HepG2 (cell line): ENCODE measurements around the gene ATP10A. TPM values are rescaled to one million over a fixed set of nuclear protein-coding genes. Genes with fewer than 3 reads are reported as not detected.

Source experiments
- ATAC-seq: fragments of 200-7000 bp; cut with Tn5 transposase; 3 replicates; pipeline ENCODE4 v1.9.1; 2020; ENCODE audit warnings: mild to moderate bottlenecking, moderate library complexity
- BruUV-seq: library from RNA; stranded (reverse); fragments of 400-500 nt; replicated peaks from 2 replicates; lab custom pipeline; 2021; lab: Mats Ljungman, UMichigan
- CTCF ChIA-PET: fragments of 300-600 bp; formaldehyde crosslinking; extraction: SDS; loops from one replicate; lab custom pipeline; 2021; ENCODE audit warnings: low total read pairs, inconsistent platforms, low intra/inter-chr PET ratio; lab: Yijun Ruan, JAX
- POLR2A ChIA-PET: fragments of 350-600 bp; sonication (Branson Sonifier 250); formaldehyde crosslinking; loops from one replicate; lab custom pipeline; 2020; ENCODE audit warnings: antibody characterized with exemption, inconsistent platforms; lab: Yijun Ruan, JAX
- DNase-seq: peaks from one replicate; pipeline ENCODE4 v3.0.0-alpha.2; 2015; ENCODE audit warnings: low spot score
- FAIRE-seq: peaks from 3 replicates; lab custom pipeline; 2011; peaks lifted over from hg19 to GRCh38; lab: Jason Lieb, UNC
- H2AFZ ChIP-seq: one replicate; pipeline ENCODE4 v1.6.1; 2011; ENCODE audit warnings: low read length, inconsistent platforms
- H3K27ac ChIP-seq: fragments of 300-600 bp; 3 replicates; pipeline ENCODE4 v1.8.0; 2011; ENCODE audit warnings: mixed run types, mild to moderate bottlenecking, mixed read lengths, low read length, inconsistent platforms; ENCODE audit not compliant: insufficient read depth; ENCODE audit errors: extremely low read length
- H3K27me3 ChIP-seq, 2 experiments: fragments of 200-600 bp in 1 of 2; 2 replicates in 1 of 2; 3 replicates in 1 of 2; pipeline versions ENCODE4 v1.6.0 to v1.8.0; 2011; ENCODE audit warnings: low read length in 2 of 2, mild to moderate bottlenecking in 2 of 2, moderate library complexity in 2 of 2, inconsistent platforms in 1 of 2; ENCODE audit not compliant: insufficient read depth in 2 of 2, control insufficient read depth in 1 of 2
- H3K36me3 ChIP-seq, 2 experiments: fragments of 200-600 bp in 1 of 2; replicated peaks in 1 of 2; 2 replicates in 1 of 2; 3 replicates in 1 of 2; pipeline versions ENCODE4 v1.5.1 to v1.8.0; 2011; ENCODE audit warnings: low read length in 2 of 2, inconsistent platforms in 1 of 2; ENCODE audit not compliant: insufficient read depth in 2 of 2, control insufficient read depth in 1 of 2
- H3K4me1 ChIP-seq: 2 replicates; pipeline ENCODE4 v1.5.1; 2012; ENCODE audit warnings: low read length, inconsistent platforms; ENCODE audit not compliant: insufficient read depth
- H3K4me2 ChIP-seq: 2 replicates; pipeline ENCODE4 v1.6.0; 2011; ENCODE audit warnings: low read depth, low read length, inconsistent platforms
- H3K4me3 ChIP-seq, 3 experiments: fragments of 200-600 bp in 1 of 3; sonication (generic), shearing (Covaris generic) in 1 of 3; replicated peaks in 1 of 3; 2 replicates each; pipeline ENCODE4 v1.5.1; 2011 to 2016; ENCODE audit warnings: low read length in 3 of 3, inconsistent platforms in 2 of 3, low read depth in 2 of 3, mild to moderate bottlenecking in 2 of 3, control low read depth in 1 of 3, mixed read lengths in 1 of 3; ENCODE audit not compliant: insufficient read depth in 1 of 3
- H3K79me2 ChIP-seq: one replicate; pipeline ENCODE4 v1.6.1; 2011; ENCODE audit warnings: low read length, inconsistent platforms; ENCODE audit not compliant: insufficient read depth
- H3K9ac ChIP-seq: 2 replicates; pipeline ENCODE4 v1.6.0; 2011; ENCODE audit warnings: mild to moderate bottlenecking, low read depth, low read length, inconsistent platforms; ENCODE audit not compliant: insufficient read depth
- H3K9me3 ChIP-seq: 2 replicates; pipeline ENCODE4 v1.5.1; 2012; ENCODE audit warnings: mild to moderate bottlenecking, low read length
- H4K20me1 ChIP-seq: 2 replicates; pipeline ENCODE4 v1.6.0; 2011; ENCODE audit warnings: inconsistent platforms, mild to moderate bottlenecking, low read length, moderate library complexity; ENCODE audit not compliant: insufficient read depth
- CBX5 ChIP-seq: sonication (generic); formaldehyde crosslinking; IDR thresholded peaks from 2 replicates; pipeline ENCODE4 v1.4.0; 2020; ENCODE audit warnings: missing genetic modification reagents, borderline replicate concordance
- CHD4 ChIP-seq: fragments of 200-600 bp; sonication (generic); IDR thresholded peaks from 2 replicates; pipeline ENCODE4 v1.7.0; 2017; ENCODE audit warnings: mild to moderate bottlenecking, low read length, borderline replicate concordance
- GATA4 ChIP-seq: sonication (generic); IDR thresholded peaks from 2 replicates; pipeline ENCODE4 v1.6.1; 2016; ENCODE audit warnings: antibody characterized with exemption, low read depth, borderline replicate concordance
- GFI1 ChIP-seq: sonication (generic); formaldehyde crosslinking; IDR thresholded peaks from 2 replicates; pipeline ENCODE4 v1.5.0; 2020; ENCODE audit warnings: missing genetic modification reagents, mild to moderate bottlenecking, borderline replicate concordance
- PRPF4 ChIP-seq: fragments of 200-400 bp; formaldehyde crosslinking; IDR thresholded peaks from 2 replicates; pipeline ENCODE4 v1.6.1; 2016; ENCODE audit warnings: low read length, low read depth; ENCODE audit not compliant: poor library complexity, severe bottlenecking
- RARA ChIP-seq: IDR thresholded peaks from 2 replicates; pipeline ENCODE4 v1.6.1; 2016; ENCODE audit warnings: missing genetic modification reagents, missing compliant biosample characterization
- SRSF9 ChIP-seq: fragments of 200-400 bp; formaldehyde crosslinking; IDR thresholded peaks from 2 replicates; pipeline ENCODE4 v1.6.1; 2018; ENCODE audit warnings: borderline replicate concordance, mild to moderate bottlenecking, low read depth, low read length; ENCODE audit not compliant: insufficient read depth, poor library complexity, severe bottlenecking
- YEATS2 ChIP-seq: sonication (generic); formaldehyde crosslinking; IDR thresholded peaks from 2 replicates; pipeline ENCODE4 v1.4.0; 2020; ENCODE audit warnings: missing genetic modification reagents, borderline replicate concordance
- ZBTB40 ChIP-seq, 2 experiments: fragments of 450-650 bp in 1 of 2; sonication (generic) in 1 of 2; formaldehyde crosslinking in 1 of 2; IDR thresholded peaks; 2 replicates each; pipeline versions ENCODE4 v1.6.1 to v1.8.0; 2016 to 2022; ENCODE audit warnings: antibody characterized with exemption in 1 of 2, mild to moderate bottlenecking in 1 of 2, missing genetic modification reagents in 1 of 2
- ZMAT3 ChIP-seq: sonication (generic); formaldehyde crosslinking; conservative IDR thresholded peaks from 2 replicates; pipeline ENCODE4 v1.7.0; 2021; ENCODE audit warnings: missing genetic modification reagents
- ZNF30 ChIP-seq: sonication (generic); formaldehyde crosslinking; IDR thresholded peaks from 2 replicates; pipeline ENCODE4 v1.5.0; 2020; ENCODE audit warnings: mild to moderate bottlenecking, missing genetic modification reagents
- ZNF329 ChIP-seq: sonication (generic); formaldehyde crosslinking; IDR thresholded peaks from 2 replicates; pipeline ENCODE4 v1.9.0; 2021; ENCODE audit warnings: low read depth, mild to moderate bottlenecking, missing genetic modification reagents
- ZNF441 ChIP-seq: sonication (generic); formaldehyde crosslinking; IDR thresholded peaks from 2 replicates; pipeline ENCODE4 v1.7.0; 2021; ENCODE audit warnings: missing genetic modification reagents, borderline replicate concordance
- ZNF747 ChIP-seq: sonication (generic); formaldehyde crosslinking; IDR thresholded peaks from 2 replicates; pipeline ENCODE4 v1.8.1; 2023; ENCODE audit warnings: missing genetic modification reagents, mild to moderate bottlenecking, borderline replicate concordance
- ZNF761 ChIP-seq: sonication (generic); formaldehyde crosslinking; conservative IDR thresholded peaks from 2 replicates; pipeline ENCODE4 v1.4.0; 2020; ENCODE audit warnings: mild to moderate bottlenecking, missing genetic modification reagents
- WGBS: methylation state at CpG from one replicate; pipeline ENCODE4 v1.1.6; 2017; ENCODE audit warnings: low lambda C conversion rate; 5-methylcytosine and 5-hydroxymethylcytosine counted together
- in situ Hi-C: cut with HindIII; loops from 2 replicates; pipeline ENCODE4 v1.10.0; 2017; ENCODE audit warnings: low pct_unique_long_range_greater_than_20kb; ENCODE audit not compliant: extremely low pct_ligation_motif_present
- intact Hi-C: fragments of 100-400 bp; cut with micrococcal nuclease; formaldehyde crosslinking; loops from one replicate; pipeline ENCODE4 v1.10.0; 2022; ENCODE audit not compliant: unreplicated experiment
- polyA plus RNA-seq, 8 experiments: library from polyadenylated mRNA; depleted of rRNA in 3 of 8; stranded (reverse) in 7 of 8; unstranded in 1 of 8; fragments of >200 nt; fragmentation: Illumina TruSeq in 4 of 8; extraction: Trizol in 4 of 8; gene quantifications; 2 replicates each; pipeline versions ENCODE4 v1.2.1 to v1.2.3, GENCODE V29; 2011 to 2016; ENCODE audit warnings: low read depth in 4 of 8, missing spikeins in 1 of 8, mixed read lengths in 1 of 8; ENCODE audit not compliant: insufficient read depth in 1 of 8
- total RNA-seq, 5 experiments: library from RNA; depleted of rRNA; stranded (reverse); fragments of >200 nt; fragmentation: Illumina TruSeq; extraction: Trizol; gene quantifications; 2 replicates each; pipeline ENCODE4 v1.2.3, GENCODE V29; 2016; ENCODE audit warnings: low read depth in 1 of 5

Gene ATP10A
- total and polyA plus RNA-seq, 2 of the 13 experiments (the other 11 are each of a cell fraction or from before 2014, with no cell fraction given) = 0.58 to 4.2 TPM

- H3K79me2 ChIP-seq = no peaks in the 10 kb centered on the region
- in situ Hi-C loops = loop anchor here (10.0 kb wide), 1 partner anchor 201 kb away; no protein-coding TSS in a partner anchor
- no peak overlapping the region for H3K4me3 ChIP-seq
- 20% methylated on average over 7 of the region's 18 CpGs for WGBS
- POLR2A ChIA-PET = no interaction called here
- H4K20me1 ChIP-seq = no peaks in the 10 kb centered on the region
- H3K9ac ChIP-seq = no peak overlapping the region
- no peaks in the 10 kb centered on the region for H3K4me1 ChIP-seq
- DNase-seq (no peak), ATAC-seq (no peak), FAIRE-seq (no peak)
- intact Hi-C loops = no loop called here
- peaks cover 0 to 3% of the 10 kb centered on the region in 2 experiments; a peak in 2 of 5 replicates for H3K27me3 ChIP-seq
- no peaks in the 10 kb centered on the region for H3K9me3 ChIP-seq
- CTCF ChIA-PET = no interaction called here
- H3K36me3 ChIP-seq = no peaks in the 10 kb centered on the region
- H3K4me2 ChIP-seq = no peak overlapping the region
- H2AFZ ChIP-seq = no peak overlapping the region
- no TSS peak for BruUV-seq
- H3K27ac ChIP-seq = no peak overlapping the region
- TF ChIP-seq ZNF747 = no peak
- no peak for TF ChIP-seq ZNF30 (CRISPR knock-in tag)
- no peak for TF ChIP-seq CHD4
- TF ChIP-seq GFI1 (CRISPR knock-in tag) = no peak
- TF ChIP-seq ZNF441 = no peak
- no peak for TF ChIP-seq PRPF4
- TF ChIP-seq GATA4 = no peak
- no peak for TF ChIP-seq CBX5 (CRISPR knock-in tag)
- no peak for TF ChIP-seq YEATS2 (CRISPR knock-in tag)
- TF ChIP-seq SRSF9 = no peak
- TF ChIP-seq ZMAT3 (CRISPR knock-in tag) = no peak
- no peak for TF ChIP-seq ZNF329
- no peak for TF ChIP-seq ZNF761 (CRISPR knock-in tag)
- TF ChIP-seq RARA (CRISPR knock-in tag) = no peak
- no peak for TF ChIP-seq ZBTB40 (IDR thresholded peaks at IDR 0.05)
- TF ChIP-seq ZBTB40 (CRISPR knock-in tag; IDR thresholded peaks at IDR 0.05) = no peak
Measured at GRCh38 chr15:25715536-25716413, 147.4 kb downstream of the ATP10A start.
